ENCODE measurements around the gene BUD31.

DNA sequence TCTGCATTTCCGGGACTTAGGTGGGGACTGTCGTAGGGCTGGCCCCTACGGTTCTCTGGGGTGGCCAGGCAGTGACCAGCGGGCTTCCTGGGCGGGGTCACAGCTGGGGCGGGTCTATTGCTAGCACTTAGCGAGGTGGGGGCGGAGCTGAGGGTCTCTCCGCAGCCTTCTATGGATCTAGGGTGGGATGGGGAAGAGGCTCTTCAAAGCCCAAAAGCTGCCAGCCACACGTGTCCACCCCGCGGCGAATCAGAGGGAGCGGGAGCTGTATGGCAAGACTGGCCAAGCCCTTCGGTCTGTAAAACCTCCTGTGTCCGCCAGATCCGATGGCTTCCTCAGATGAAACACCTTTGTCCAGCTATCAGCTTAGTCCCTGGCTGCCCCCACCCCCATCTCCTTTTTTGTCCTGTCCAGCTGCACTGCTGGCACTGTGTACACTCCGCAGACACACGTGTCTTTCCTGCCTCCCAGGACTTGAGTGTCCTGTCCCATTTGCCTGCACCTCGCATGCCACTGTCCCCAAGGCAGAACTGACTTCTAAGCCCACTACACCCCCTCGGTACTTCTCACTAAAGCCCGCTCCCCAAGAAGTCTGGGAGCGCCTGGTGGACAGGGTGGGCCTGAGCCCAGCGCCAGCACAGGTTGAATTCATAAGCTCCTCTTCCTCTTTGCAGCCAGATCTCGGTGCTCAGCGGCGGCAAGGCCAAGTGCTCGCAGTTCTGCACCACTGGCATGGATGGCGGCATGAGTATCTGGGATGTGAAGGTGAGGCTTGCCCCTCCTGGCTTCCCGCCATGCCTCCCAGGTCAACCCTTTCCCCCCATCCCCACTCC lies 15.2 kb upstream of the BUD31 start:
- TF ChIP-seq, protein P1, sequence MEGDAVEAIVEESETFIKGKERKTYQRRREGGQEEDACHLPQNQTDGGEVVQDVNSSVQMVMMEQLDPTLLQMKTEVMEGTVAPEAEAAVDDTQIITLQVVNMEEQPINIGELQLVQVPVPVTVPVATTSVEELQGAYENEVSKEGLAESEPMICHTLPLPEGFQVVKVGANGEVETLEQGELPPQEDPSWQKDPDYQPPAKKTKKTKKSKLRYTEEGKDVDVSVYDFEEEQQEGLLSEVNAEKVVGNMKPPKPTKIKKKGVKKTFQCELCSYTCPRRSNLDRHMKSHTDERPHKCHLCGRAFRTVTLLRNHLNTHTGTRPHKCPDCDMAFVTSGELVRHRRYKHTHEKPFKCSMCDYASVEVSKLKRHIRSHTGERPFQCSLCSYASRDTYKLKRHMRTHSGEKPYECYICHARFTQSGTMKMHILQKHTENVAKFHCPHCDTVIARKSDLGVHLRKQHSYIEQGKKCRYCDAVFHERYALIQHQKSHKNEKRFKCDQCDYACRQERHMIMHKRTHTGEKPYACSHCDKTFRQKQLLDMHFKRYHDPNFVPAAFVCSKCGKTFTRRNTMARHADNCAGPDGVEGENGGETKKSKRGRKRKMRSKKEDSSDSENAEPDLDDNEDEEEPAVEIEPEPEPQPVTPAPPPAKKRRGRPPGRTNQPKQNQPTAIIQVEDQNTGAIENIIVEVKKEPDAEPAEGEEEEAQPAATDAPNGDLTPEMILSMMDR (conservative IDR thresholded peaks at IDR 0.05; ENCODE audit: low read length): no peak
- TF ChIP-seq EZH2phosphoT487 (IDR thresholded peaks at IDR 0.05; ENCODE audit: borderline replicate concordance, low read depth, low read length): no peak
